ENCODE data around the gene APOA1.

DNA sequence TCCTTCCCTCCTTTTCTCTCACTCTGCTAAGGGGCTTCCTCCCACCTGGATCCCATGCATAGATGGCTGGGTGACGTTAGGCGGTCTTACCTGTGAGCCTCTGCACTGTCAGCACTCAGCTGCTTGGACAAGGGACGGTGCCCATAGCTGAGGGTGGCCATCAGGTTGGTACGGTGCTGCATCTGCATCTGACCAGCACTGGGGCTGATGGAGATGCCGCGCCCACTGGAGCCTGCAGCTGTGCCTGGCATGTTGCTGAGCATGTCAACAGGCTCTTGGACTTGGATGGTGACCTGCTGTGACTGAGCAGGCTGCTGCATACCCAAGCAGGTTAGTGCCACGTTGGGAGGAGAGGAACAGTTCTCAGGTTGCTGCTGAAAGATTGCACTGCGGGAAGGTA lies 21.8 kb upstream of the APOA1 start:
- TF ChIP-seq, protein P1, sequence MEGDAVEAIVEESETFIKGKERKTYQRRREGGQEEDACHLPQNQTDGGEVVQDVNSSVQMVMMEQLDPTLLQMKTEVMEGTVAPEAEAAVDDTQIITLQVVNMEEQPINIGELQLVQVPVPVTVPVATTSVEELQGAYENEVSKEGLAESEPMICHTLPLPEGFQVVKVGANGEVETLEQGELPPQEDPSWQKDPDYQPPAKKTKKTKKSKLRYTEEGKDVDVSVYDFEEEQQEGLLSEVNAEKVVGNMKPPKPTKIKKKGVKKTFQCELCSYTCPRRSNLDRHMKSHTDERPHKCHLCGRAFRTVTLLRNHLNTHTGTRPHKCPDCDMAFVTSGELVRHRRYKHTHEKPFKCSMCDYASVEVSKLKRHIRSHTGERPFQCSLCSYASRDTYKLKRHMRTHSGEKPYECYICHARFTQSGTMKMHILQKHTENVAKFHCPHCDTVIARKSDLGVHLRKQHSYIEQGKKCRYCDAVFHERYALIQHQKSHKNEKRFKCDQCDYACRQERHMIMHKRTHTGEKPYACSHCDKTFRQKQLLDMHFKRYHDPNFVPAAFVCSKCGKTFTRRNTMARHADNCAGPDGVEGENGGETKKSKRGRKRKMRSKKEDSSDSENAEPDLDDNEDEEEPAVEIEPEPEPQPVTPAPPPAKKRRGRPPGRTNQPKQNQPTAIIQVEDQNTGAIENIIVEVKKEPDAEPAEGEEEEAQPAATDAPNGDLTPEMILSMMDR (IDR thresholded peaks at IDR 0.05) = no peak
- TF ChIP-seq POLR2A (IDR thresholded peaks at IDR 0.05) (no peak), POLR2AphosphoS5 (IDR thresholded peaks at IDR 0.05) (no peak), EP300 (IDR thresholded peaks at IDR 0.05) (no peak)

All from sigmoid colon (tissue), 4 donors.